Stimulated activated CD4-positive, alpha-beta T cell treated with anti-CD3 and anti-CD28 coated beads, TNF-alpha, amount 100 ng/mL, for 48 hours (primary cell): ENCODE measurements around the gene HMOX1.
A peak's percentile ranks its signal among the peaks of the same experiment; 100 is the strongest.
"Not testable (repeated sequence)": the region's sequence is repeated elsewhere in the genome, so short reads cannot be mapped to it uniquely, and the experiment has no call there.

Source experiments
- DNase-seq, 3 donors: peaks; one replicate each; pipeline ENCODE4 v3.0.0-alpha.2; 2020; ENCODE audit warnings: low read depth in 3 of 3

Gene HMOX1

DNA sequence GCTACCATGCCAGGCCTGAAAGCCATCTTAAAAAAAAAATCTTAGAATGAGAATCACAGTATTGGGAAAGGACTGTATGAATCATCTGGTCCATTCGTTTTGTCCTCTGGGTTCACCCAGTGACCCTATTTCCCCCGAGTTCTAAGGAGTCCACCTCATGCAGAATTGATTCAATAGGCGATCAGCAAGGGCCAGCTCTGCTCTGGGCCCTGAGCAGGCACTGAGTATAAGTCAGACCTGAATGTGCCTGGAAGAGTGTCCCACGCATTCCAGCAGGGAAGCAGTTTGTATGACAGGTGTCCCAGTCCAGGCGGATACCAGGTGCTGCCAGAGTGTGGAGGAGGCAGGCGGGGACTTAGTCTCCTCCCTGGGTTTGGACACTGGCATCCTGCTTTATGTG is 883 bp upstream of the HMOX1 start:
- no peak for DNase-seq

GRCh38 chr22:35381424-35382009 is 621 bp downstream of the HMOX1 start:
- no peak for DNase-seq

- DNase-seq, result no peak
Measured at GRCh38 chr22:35383679-35384071, 2.8 kb downstream of the HMOX1 start.

- DNase-seq, result no peak
Measured at GRCh38 chr22:35384527-35384926, 3.6 kb downstream of the HMOX1 start.

DNA sequence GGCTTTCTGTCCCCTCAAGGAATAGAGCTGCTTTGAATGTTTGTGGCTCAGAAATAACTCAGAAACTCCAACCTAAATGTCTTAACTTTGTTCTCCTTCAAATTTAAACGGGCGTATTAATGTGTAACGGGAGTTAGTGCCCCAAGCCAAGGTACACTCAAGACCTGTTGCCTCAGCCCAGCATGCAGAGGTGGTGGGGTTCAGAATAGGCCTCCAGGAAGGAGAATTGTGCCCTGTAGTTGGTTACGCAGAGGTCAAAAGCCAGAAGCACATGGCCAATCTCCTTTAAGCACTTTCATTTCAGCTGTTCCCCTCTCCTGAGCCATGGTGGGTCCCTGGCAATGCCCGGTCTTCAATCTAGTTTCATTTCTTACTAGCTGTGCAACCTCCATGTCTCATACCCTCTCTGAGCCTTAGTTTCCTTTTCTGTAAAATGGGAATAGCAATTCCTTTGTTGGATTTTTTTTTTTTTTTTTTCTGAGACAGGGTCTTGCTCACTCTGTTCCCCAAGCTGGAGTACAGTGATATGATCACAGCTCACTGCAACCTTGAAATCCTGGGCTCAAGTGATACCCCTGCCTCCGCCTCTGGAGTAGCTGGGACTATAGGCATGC is 4.2 kb downstream of the HMOX1 start:
- DNase-seq, result no peak

- no peak for DNase-seq
Measured at GRCh38 chr22:35386670-35387288, 5.9 kb downstream of the HMOX1 start.

DNA sequence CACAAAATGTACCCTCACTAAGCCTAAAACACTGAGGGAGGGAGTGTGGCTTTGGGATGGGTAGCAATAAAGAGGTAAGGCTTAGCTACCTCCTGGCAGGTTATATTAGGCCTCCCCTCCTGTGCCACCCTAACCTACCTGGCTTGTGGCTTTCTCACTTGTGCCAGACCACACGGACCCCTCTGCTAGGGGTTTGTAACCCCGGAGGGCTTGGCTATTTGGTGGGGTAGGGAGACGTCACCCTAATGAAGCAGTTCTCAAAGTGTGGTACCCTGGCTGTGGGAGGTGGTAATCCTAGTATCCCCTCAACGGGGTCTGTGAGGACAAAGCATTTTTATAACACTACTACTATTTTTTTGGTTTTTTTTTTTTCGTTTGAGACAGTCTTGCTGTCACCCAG is 10.0 kb downstream of the HMOX1 start:
- no peak for DNase-seq

DNA sequence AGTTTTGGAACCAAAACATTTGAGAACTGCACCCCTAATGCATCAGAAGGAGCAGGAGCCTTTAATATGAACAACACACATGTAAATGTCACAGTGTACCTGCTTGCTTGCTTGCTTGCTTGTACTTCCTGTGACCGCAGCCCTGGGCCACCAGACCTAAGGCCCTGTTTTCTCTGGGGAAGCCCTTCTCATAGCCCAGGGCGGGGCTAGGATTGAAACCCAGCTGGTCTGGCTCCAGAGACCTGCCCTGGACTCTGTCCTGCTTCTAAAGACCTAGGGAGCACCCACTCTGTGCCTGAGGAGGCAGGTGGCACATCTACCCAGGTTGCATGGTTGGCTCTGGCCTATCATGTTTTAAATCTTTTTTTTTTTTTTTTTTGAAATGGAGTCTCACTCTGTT is 11.5 kb downstream of the HMOX1 start:
- no peak for DNase-seq

GRCh38 chr22:35393116-35394010 is 12.5 kb downstream of the HMOX1 start:
- no peak for DNase-seq

DNA sequence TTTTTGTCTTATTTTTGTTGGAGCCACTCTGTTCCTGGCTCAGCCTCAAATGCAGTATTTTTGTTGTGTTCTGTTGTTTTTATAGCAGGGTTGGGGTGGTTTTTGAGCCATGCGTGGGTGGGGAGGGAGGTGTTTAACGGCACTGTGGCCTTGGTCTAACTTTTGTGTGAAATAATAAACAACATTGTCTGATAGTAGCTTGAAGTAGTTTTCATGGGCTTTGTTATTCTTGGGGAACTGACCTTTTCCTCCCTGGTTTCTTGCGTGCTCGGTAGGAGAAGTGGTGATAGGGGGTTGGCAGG is 13.1 kb downstream of the HMOX1 start:
- no peak for DNase-seq

GRCh38 chr22:35394810-35395563 is 14.1 kb downstream of the HMOX1 start:
- no peak for DNase-seq

GRCh38 chr22:35396622-35397021 is 15.7 kb downstream of the HMOX1 start:
- not testable (repeated sequence) for DNase-seq

- no peak for DNase-seq
Measured at GRCh38 chr22:35397095-35397904, 16.4 kb downstream of the HMOX1 start.

DNA sequence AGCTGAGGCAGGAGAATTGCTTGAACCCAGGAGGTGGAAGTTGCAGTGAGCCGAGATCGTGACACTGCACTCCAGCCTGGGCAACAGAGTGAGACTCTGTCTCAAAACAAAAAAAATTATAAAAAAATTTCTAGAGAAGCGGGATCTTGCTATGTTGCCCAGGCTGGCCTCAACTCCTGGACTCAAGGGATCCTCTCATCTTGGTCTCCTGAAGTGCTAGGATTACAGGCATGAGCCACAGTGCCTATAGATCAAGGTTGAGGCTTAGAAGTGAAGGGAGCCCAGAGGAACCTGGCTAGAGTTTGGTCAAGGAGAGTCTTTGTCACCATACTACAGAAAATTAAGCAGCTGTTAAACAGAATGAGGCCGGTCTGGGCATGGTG is 17.7 kb downstream of the HMOX1 start:
- no peak for DNase-seq

DNA sequence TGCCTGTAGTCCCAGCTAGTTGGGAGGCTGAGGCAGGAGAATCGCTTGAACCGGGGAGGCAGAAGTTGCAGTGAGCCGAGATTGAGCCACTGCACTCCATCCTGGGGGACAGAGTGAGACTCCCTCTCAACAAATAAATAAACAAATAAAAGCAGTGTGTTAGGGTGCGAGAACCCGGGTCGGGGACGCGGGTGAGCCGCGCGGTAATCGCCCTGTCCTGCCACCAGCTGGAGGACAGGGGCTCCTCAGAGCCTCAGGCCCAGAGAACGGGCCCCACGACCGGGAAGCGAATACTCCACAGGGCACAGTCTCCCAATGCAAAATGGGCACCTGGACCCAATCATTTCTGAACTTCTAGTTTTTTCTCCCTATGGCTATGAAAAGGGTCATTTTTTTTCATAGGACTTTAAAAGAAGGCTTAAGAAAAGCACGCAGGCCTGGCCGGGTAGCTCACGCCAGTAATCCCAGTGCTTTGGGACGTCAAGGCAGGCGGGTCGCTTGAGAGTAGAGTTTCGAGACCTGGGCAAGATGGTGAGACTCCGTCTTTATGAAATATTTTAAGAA is 18.3 kb downstream of the HMOX1 start:
- DNase-seq, result no peak

GRCh38 chr22:35399678-35400500 is 19.0 kb downstream of the HMOX1 start, which contains the start of gene MCM5:
TSS of gene MCM5 (plus strand) at chr22:35400140. CDS start at chr22:35400439, 299 bp downstream.
- DNase-seq, result peak; percentile 94 to 97 (median 94)

DNA sequence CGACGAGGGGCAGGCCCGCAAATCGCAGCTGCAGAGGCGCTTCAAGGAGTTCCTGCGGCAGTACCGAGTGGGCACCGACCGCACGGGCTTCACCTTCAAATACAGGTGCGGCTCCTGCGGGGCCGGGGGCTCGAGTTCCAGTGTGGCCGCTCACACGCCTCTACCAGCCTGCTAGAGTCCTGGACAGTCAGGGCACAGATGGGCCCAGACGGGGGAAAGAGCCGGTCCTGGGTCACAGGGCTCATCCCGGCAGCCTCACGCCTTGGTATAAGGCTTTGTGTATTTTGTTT is 19.6 kb downstream of the HMOX1 start:
- no peak for DNase-seq

GRCh38 chr22:35401863-35402262 is 21.0 kb downstream of the HMOX1 start:
- no peak for DNase-seq

DNA sequence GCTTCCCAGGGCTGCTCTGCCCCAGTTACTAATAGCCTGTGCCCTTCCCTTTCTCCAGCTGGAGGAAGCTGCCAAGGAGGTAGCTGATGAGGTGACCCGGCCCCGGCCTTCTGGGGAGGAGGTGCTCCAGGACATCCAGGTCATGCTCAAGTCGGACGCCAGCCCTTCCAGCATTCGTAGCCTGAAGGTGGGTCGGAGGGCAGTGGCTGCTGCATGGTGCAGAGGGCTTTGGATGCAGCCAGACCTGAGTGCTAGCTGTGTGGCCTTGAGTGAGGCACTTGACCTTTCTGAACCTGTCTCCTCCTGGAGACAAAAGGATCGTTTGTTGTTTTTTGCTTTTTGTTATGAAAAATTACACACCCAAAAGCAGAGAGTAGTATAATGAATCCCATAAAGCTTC is 22.5 kb downstream of the HMOX1 start:
- no peak for DNase-seq

DNA sequence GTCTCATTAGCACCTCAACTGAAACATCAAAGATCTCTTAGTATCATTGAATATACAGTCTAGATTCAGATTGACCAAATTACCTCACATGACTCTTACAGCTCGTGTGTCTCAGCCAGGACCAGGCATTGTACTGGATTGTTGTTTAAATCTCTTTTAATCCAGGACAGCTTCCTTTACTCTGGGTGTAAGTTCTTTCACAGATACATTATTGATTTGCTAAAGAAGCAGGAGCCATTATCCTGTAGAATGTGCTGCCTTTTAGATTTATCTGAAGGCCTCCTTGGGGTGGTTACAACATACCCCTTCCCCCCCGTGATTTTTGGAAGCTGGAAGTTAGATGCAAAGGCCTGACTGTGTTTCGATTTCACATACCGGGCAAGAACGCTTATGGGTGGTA is 23.3 kb downstream of the HMOX1 start:
- DNase-seq, result no peak
